Duodenal mucosa (tissue), 2 donors: ENCODE data around the gene TAP1.

Experiments used
- H3K27ac ChIP-seq: one replicate; pipeline ENCODE4 v1.7.0; 2013; ENCODE audit warnings: low read depth, low read length
- H3K27me3 ChIP-seq, 2 donors: one replicate each; pipeline ENCODE4 v1.7.0; 2013; ENCODE audit warnings: low read length in 2 of 2, control low read depth in 1 of 2; ENCODE audit not compliant: insufficient read depth in 2 of 2, control insufficient read depth in 1 of 2
- H3K36me3 ChIP-seq, 2 donors: one replicate each; pipeline ENCODE4 v1.7.0; 2013; ENCODE audit warnings: low read length in 2 of 2, control low read depth in 1 of 2; ENCODE audit not compliant: insufficient read depth in 2 of 2, control insufficient read depth in 1 of 2
- H3K4me1 ChIP-seq, 2 donors: one replicate each; pipeline ENCODE4 v1.7.0; 2013; ENCODE audit warnings: low read length in 2 of 2, control low read depth in 1 of 2; ENCODE audit not compliant: insufficient read depth in 2 of 2, control insufficient read depth in 1 of 2
- H3K4me3 ChIP-seq, 2 donors: one replicate each; pipeline ENCODE4 v1.7.0; 2013; ENCODE audit warnings: low read length in 2 of 2, low read depth in 1 of 2
- H3K9ac ChIP-seq, 2 donors: one replicate each; pipeline ENCODE4 v1.7.0; 2013; ENCODE audit warnings: low read length in 2 of 2, low read depth in 1 of 2
- H3K9me3 ChIP-seq, 2 donors: one replicate each; pipeline ENCODE4 v1.7.0; 2013; ENCODE audit warnings: low read length in 2 of 2, control low read depth in 1 of 2; ENCODE audit not compliant: control insufficient read depth in 1 of 2

Gene TAP1

DNA sequence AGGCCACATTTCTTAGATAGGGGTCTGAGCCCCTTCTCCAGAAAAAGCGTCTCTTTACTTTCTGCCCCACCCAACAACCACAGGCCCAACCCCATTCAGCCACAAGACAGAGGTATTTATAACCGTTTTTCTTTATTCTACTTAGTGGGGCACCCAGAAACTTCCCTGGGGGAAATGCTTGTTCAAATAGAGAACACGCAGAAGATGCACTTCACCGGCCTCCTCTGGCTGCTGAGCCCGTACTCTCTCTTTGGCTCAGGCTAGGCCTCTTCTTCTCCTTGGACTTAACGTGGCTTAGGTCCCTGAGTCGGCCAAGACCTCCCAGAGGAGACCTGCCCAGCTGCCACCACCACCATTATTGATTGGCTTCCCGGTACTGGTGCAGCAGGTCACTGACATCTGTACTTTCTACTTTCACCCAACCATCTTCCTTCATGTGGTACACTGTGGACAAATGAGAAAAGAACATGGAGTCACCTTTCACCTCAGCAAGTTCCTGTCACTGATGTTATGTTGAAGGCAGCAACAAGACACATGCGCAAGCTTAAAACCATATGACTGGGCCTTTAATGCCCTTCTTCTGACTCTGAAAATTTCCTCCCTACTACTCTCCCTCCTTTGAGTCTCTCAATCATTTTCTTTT is 12.8 kb downstream of the TAP1 start:
- Histone ChIP-seq H3K4me3 (no peak overlapping the region), H3K27ac (no peak overlapping the region), H3K4me1 (peaks cover 39 to 46% of the 10 kb centered on the region in 2 donors), H3K36me3 (peaks cover 30 to 35% of the 10 kb centered on the region in 2 donors), H3K27me3 (no peaks in the 10 kb centered on the region), H3K9me3 (no peaks in the 10 kb centered on the region), H3K9ac (no peak overlapping the region)

DNA sequence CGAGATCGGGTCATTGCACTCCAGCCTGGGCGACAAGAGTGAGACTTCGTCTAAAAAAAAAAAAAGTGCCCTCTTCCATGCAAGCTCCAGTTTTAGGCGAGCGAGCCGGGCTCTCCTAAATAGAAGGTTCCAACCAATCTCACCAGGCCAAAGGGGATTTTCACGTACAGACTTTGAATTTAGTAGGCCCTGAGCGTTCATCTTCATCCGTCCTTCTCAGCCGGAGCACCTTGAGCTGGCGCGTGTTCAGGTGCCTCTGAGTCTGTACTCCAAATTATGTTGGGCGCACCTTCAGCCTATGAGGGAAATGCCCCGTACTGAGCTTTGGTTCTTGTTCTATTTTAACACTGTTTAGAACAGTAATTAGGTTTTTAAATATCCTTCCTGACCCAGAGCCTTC is 14.1 kb downstream of the TAP1 start:
- H3K4me3 ChIP-seq = no peak overlapping the region
- H3K4me1 ChIP-seq = peaks cover 29 to 37% of the 10 kb centered on the region in 2 donors
- H3K27me3 ChIP-seq = no peaks in the 10 kb centered on the region
- no peak overlapping the region for H3K9ac ChIP-seq
- H3K36me3 ChIP-seq = peaks cover 35 to 42% of the 10 kb centered on the region in 2 donors
- H3K27ac ChIP-seq = peak overlapping the region; percentile 5
- no peaks in the 10 kb centered on the region for H3K9me3 ChIP-seq

DNA sequence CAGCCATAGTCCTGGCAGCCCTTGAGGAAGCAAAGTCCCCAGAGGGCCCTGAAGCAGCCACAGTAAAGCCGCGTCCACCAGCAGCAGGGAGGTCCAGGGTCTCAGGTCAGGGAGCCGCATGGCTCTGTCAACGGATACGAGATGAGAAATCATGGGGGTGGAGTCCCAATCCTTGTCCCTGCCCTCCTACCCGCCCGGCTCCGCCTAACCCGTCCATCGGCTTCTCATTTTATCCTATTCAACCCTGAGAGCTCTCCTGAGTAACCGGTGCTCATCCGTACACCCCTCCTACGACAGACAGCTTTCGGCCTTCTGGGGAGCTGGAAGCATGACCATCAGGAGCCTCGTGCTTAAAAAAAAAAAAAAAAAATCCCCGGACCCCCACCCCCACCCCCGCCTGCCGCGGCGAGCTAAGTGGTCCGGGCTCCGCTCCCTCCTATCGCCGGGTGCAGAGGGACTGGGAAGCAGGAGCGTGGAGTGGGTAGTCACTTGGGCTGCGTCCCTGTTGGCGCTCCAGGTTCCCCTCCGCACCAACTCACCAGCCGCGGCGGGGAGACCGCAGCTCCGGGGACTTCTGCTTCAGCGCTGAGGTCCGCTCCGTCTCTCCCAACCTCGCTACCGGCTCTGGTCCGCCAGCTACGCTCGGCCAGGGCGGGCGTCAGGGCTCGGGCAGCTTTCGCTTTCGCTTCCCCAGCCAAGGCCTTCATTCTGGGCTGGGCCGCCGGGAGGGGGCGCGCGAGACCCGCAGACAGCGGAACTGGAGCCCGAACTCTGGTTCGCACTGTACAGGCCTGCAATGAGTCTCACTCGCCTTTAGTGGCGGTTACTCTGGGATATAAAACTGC is 15.2 kb downstream of the TAP1 start, which contains the start of gene TAP2:
Gene TAP2, minus strand, starts transcription at position 626 of the 845 bp plus-strand sequence. Its CDS starts 506 bp downstream, at position 120.
- Histone ChIP-seq H3K27ac (peak within 1 kb of the TSS; percentile 91), H3K4me1 (peaks cover 29 to 37% of the 10 kb centered on the region in 2 donors), H3K36me3 (peaks cover 37 to 51% of the 10 kb centered on the region in 2 donors), H3K27me3 (no peaks in the 10 kb centered on the region), H3K9ac (peak within 1 kb of the TSS; percentile 72 to 84), H3K4me3 (peak within 1 kb of the TSS; percentile 76 to 87), H3K9me3 (no peaks in the 10 kb centered on the region)

DNA sequence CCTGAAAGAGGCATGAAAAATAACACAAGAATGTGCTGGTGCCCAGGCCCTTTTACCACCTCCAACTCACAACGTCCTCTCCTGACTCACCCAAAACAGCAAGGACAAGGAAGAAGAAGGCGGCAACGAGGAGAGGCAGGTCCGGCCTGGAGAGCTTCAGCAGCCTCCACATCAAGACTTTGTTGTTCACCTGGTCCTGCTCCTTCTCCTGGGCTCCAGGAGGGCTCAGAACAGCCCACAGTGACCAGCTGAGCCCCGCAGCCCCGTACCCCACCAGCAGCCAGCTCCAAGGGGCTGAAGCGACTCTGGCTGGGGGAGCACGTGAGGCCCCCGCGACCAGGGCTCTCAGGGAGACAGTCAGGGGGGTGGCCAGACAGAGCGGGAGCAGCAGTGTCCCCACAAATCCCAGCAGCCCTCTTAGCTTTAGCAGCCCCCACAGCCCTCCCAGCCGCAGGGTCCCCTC is 15.8 kb downstream of the TAP1 start:
- Histone ChIP-seq H3K9ac (peak overlapping the region; percentile 72 to 84), H3K4me3 (peak overlapping the region; percentile 76 to 87), H3K27me3 (no peaks in the 10 kb centered on the region), H3K27ac (peak overlapping the region; percentile 91), H3K9me3 (no peaks in the 10 kb centered on the region), H3K4me1 (peaks cover 24 to 32% of the 10 kb centered on the region in 2 donors), H3K36me3 (peaks cover 37 to 55% of the 10 kb centered on the region in 2 donors)

DNA sequence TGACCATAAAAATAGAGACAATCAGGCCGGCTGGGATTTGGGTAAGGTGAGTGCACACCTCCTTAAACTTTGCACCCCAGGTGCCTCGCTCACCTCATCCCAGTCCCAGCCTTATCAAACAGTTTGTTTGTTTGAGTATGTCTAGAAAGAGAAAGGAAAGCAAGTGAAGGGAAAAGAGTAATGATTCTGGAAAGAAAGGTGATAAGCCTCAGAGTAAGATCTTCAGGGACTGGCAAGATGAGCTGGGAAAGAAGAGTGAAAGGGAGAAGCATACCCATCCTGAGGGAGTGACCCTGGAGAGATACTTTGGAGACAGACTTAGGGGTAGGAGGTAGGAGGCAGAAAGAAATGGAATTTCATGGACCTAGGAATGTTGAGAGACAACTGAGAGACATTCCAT is 16.6 kb downstream of the TAP1 start:
- no peaks in the 10 kb centered on the region for H3K9me3 ChIP-seq
- peak overlapping the region in 1 of 2 donors; percentile 76 for H3K4me3 ChIP-seq
- peak overlapping the region in 1 of 2 donors; percentile 72 for H3K9ac ChIP-seq
- H3K27ac ChIP-seq = no peak overlapping the region
- peaks cover 16 to 24% of the 10 kb centered on the region in 2 donors for H3K4me1 ChIP-seq
- no peaks in the 10 kb centered on the region for H3K27me3 ChIP-seq
- peaks cover 36 to 55% of the 10 kb centered on the region in 2 donors for H3K36me3 ChIP-seq

DNA sequence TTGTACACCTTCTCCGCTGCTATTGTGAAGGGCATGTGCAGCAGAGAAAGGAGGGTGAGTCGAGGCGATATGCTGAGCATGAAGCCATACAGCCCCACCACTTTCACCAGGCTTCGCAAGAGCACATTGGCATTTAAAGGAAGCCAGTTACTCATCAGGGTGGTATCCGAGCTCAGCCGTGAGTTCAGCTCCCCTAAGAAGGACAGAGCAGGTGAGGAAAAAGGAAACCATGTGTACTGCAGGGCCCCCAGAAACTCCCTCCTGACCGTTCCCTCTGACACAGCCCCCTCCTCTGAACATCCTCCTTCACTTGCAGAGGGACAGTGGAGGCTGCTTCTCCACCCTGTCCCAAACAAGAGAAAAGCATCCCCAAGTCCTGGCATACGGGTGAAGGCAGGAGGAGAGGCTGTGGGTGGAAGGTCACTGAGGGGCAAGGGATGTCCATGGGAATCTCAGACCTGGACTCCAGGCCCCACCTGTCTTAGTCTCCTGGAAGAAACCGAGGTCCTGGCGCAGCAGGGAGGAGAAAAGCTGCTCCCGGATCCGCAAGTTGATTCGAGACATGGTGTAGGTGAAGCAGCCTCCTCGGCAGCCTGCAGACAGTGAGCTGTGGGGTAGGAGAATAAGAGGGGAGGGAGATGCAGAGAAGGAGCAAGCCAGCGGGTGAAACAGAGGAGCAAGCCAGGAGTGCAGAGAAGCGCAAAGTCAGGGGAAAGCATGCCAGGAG is 18.2 kb downstream of the TAP1 start:
- H3K27me3 ChIP-seq = no peaks in the 10 kb centered on the region
- H3K36me3 ChIP-seq = peaks cover 37 to 55% of the 10 kb centered on the region in 2 donors
- no peak overlapping the region for H3K9ac ChIP-seq
- H3K27ac ChIP-seq = no peak overlapping the region
- peaks cover 16 to 18% of the 10 kb centered on the region in 2 donors for H3K4me1 ChIP-seq
- no peaks in the 10 kb centered on the region for H3K9me3 ChIP-seq
- no peak overlapping the region for H3K4me3 ChIP-seq

DNA sequence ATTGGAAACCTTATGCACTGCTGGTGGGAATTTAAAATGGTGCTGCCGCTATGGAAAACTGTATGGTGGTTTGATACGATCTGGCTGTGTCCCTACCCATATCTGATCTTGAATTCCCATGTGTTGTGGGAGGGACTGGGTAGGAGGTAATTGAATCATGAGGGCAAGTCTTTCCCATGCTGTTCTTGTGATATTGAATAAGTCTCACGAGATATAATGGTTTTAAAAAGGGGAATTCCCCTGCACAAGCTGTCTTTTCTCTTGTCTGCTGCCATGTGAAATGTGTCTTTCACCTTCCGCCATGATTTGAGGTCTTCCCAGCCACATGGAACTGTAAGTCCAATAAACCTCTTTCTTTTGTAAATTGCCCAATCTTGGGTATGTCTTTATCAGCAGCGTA is 19.8 kb downstream of the TAP1 start:
- H3K4me3 ChIP-seq = no peak overlapping the region
- H3K9ac ChIP-seq = no peak overlapping the region
- peaks cover 16 to 18% of the 10 kb centered on the region in 2 donors for H3K4me1 ChIP-seq
- H3K36me3 ChIP-seq = peaks cover 46 to 71% of the 10 kb centered on the region in 2 donors
- H3K27ac ChIP-seq = no peak overlapping the region
- no peaks in the 10 kb centered on the region for H3K9me3 ChIP-seq
- H3K27me3 ChIP-seq = no peaks in the 10 kb centered on the region

DNA sequence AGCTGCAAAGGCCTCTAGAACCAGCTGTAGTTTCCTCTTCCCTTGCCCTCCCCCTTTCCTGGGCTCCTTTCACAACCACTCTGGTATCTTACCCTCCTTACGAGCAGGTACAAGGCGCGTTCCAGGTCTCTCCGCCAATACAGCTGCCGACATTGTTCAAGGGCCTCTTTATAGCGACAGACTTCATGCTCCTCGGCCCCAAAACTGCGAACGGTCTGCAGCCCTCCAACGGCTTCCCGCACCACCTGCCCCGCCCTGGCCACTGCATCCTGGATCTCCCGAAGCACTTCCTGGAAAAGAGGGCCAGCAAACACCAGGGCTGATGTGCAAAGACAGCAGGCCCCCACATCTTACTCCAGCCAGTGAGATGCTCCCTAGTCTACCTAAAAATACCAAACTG is 21.0 kb downstream of the TAP1 start:
- Histone ChIP-seq H3K36me3 (peaks cover 52 to 76% of the 10 kb centered on the region in 2 donors), H3K27ac (no peak overlapping the region)

DNA sequence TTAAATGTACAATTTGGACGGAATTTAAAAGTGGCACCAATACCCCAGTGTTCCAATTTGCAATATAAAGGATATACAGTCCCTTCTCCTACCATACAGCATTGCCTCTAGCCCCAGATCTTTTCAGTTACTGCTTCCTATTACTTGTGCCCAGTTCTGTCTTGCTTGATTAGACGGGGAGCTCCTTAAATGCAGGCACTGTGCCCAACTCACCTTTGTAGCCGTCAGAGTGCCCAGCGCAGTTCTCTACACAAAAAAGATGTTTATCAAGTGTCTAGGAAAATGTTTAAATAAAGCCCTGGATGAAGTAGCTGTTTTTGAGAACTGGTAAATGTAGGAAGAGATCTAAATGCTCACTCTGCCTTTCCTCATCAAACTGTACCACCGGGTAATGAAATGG is 22.6 kb downstream of the TAP1 start:
- Histone ChIP-seq H3K9me3 (no peaks in the 10 kb centered on the region), H3K36me3 (peaks cover 55 to 75% of the 10 kb centered on the region in 2 donors)

More for the DNA sequence above, 21.0 kb downstream of the TAP1 start:
- Histone ChIP-seq H3K9me3 (no peaks in the 10 kb centered on the region), H3K4me3 (no peak overlapping the region), H3K4me1 (peaks cover 11 to 15% of the 10 kb centered on the region in 2 donors), H3K27me3 (no peaks in the 10 kb centered on the region), H3K9ac (no peak overlapping the region)

More for the DNA sequence above, 22.6 kb downstream of the TAP1 start:
- H3K9ac ChIP-seq = no peak overlapping the region
- H3K4me3 ChIP-seq = no peak overlapping the region
- no peak overlapping the region for H3K27ac ChIP-seq
- no peaks in the 10 kb centered on the region for H3K27me3 ChIP-seq
- H3K4me1 ChIP-seq = no peaks in the 10 kb centered on the region
